CD14-positive monocyte (primary cell): ENCODE measurements around the gene GNAZ. TPM values are rescaled to one million over a fixed set of nuclear protein-coding genes. Genes with fewer than 3 reads are reported as not detected.

Experiments used
- DNase-seq, 3 donors: peaks; one replicate each; pipeline ENCODE4 v3.0.0-alpha.2; 2011 to 2022
- H2AFZ ChIP-seq: 2 replicates; pipeline ENCODE4 v1.6.0; 2012; ENCODE audit warnings: mild to moderate bottlenecking, low read depth, low read length, inconsistent platforms; ENCODE audit not compliant: insufficient read depth, poor library complexity, severe bottlenecking
- H3K27ac ChIP-seq, 2 donors: 1 replicate in 1 of 2; 2 replicates in 1 of 2; pipeline ENCODE4 v1.5.1; 2012 to 2013; ENCODE audit warnings: low read length in 2 of 2, control low read depth in 1 of 2, inconsistent platforms in 1 of 2, low read depth in 1 of 2, mild to moderate bottlenecking in 1 of 2
- H3K27me3 ChIP-seq, 2 donors: one replicate each; pipeline versions ENCODE4 v1.6.0 to v1.6.1; 2011 to 2013; ENCODE audit warnings: low read length in 2 of 2; ENCODE audit not compliant: control insufficient read depth in 2 of 2, insufficient read depth in 2 of 2
- H3K36me3 ChIP-seq, 2 donors: replicated peaks in 1 of 2; 1 replicate in 1 of 2; 2 replicates in 1 of 2; pipeline versions ENCODE4 v1.5.1 to v1.6.1; 2012 to 2013; ENCODE audit warnings: low read length in 2 of 2, control low read depth in 1 of 2, inconsistent platforms in 1 of 2, mild to moderate bottlenecking in 1 of 2; ENCODE audit not compliant: insufficient read depth in 2 of 2, control insufficient read depth in 1 of 2
- H3K4me1 ChIP-seq, 2 donors: 1 replicate in 1 of 2; 2 replicates in 1 of 2; pipeline versions ENCODE4 v1.5.1 to v1.6.1; 2012 to 2013; ENCODE audit warnings: low read length in 2 of 2, control low read depth in 1 of 2, inconsistent platforms in 1 of 2, mild to moderate bottlenecking in 1 of 2, moderate library complexity in 1 of 2; ENCODE audit not compliant: insufficient read depth in 2 of 2, control insufficient read depth in 1 of 2
- H3K4me2 ChIP-seq: replicated peaks from 2 replicates; pipeline ENCODE3; 2012; ENCODE audit warnings: low read length, moderate library complexity, mild to moderate bottlenecking; ENCODE audit not compliant: poor library complexity, severe bottlenecking; ENCODE audit errors: extremely low read depth
- H3K4me3 ChIP-seq, 3 experiments: fragments of 200-600 bp in 1 of 3; sonication (generic) in 1 of 3; replicated peaks in 1 of 3; 1 replicate in 2 of 3; 2 replicates in 1 of 3; pipeline ENCODE4 v1.5.1; 2011 to 2013; ENCODE audit warnings: low read length in 3 of 3, mild to moderate bottlenecking in 3 of 3, control low read depth in 2 of 3, low read depth in 2 of 3, inconsistent platforms in 1 of 3, moderate library complexity in 1 of 3
- H3K79me2 ChIP-seq: 2 replicates; pipeline ENCODE4 v1.6.0; 2012; ENCODE audit warnings: mild to moderate bottlenecking, control low read depth, inconsistent platforms, low read length, moderate library complexity; ENCODE audit not compliant: insufficient read depth
- H3K9ac ChIP-seq: 2 replicates; pipeline ENCODE4 v1.6.0; 2017; ENCODE audit warnings: low read length, mild to moderate bottlenecking; ENCODE audit not compliant: insufficient read depth, poor library complexity, severe bottlenecking
- H3K9me3 ChIP-seq, 2 donors: replicated peaks in 1 of 2; 1 replicate in 1 of 2; 2 replicates in 1 of 2; pipeline versions ENCODE4 v1.5.1 to v1.6.1; 2012 to 2013; ENCODE audit warnings: low read length in 2 of 2, control low read depth in 1 of 2; ENCODE audit not compliant: control insufficient read depth in 1 of 2, insufficient read depth in 1 of 2
- H4K20me1 ChIP-seq: 2 replicates; pipeline ENCODE4 v1.6.0; 2012; ENCODE audit warnings: mild to moderate bottlenecking, low read length, control low read depth, moderate library complexity; ENCODE audit not compliant: insufficient read depth
- H3K27ac Mint-ChIP-seq, 7 donors: one replicate each; pipeline ENCODE4 v1.8.0; 2020; ENCODE audit warnings: mild to moderate bottlenecking in 7 of 7, mixed read lengths in 7 of 7, moderate library complexity in 6 of 7, inconsistent platforms in 2 of 7
- H3K27me3 Mint-ChIP-seq, 3 donors: one replicate each; pipeline ENCODE4 v1.8.0; 2021 to 2022; ENCODE audit warnings: low read depth in 3 of 3, mild to moderate bottlenecking in 3 of 3, mixed read lengths in 3 of 3, moderate library complexity in 3 of 3, inconsistent platforms in 1 of 3
- H3K36me3 Mint-ChIP-seq, 2 donors: one replicate each; pipeline ENCODE4 v1.8.0; 2020; ENCODE audit warnings: mixed read lengths in 2 of 2, inconsistent platforms in 1 of 2, mild to moderate bottlenecking in 1 of 2
- H3K4me1 Mint-ChIP-seq: one replicate; pipeline ENCODE4 v1.8.0; 2020; ENCODE audit warnings: mild to moderate bottlenecking, mixed read lengths
- H3K4me3 Mint-ChIP-seq, 2 donors: one replicate each; pipeline ENCODE4 v1.8.0; 2020; ENCODE audit warnings: mild to moderate bottlenecking in 2 of 2, mixed read lengths in 2 of 2, moderate library complexity in 1 of 2
- H3K9me3 Mint-ChIP-seq, 7 donors: one replicate each; pipeline ENCODE4 v1.8.0; 2020 to 2022; ENCODE audit warnings: mixed read lengths in 7 of 7, mild to moderate bottlenecking in 6 of 7, moderate library complexity in 6 of 7, inconsistent platforms in 2 of 7
- WGBS: methylation state at CpG from one replicate; pipeline ENCODE4 v1.1.5; 2013; ENCODE audit warnings: missing lambda C conversion rate; ENCODE audit not compliant: insufficient coverage; 5-methylcytosine and 5-hydroxymethylcytosine counted together
- intact Hi-C, 2 donors: fragments of 100-400 bp; cut with micrococcal nuclease; formaldehyde crosslinking; loops; one replicate each; pipeline versions ENCODE4 v1.15.0 to v1.15.1; 2023
- polyA plus RNA-seq, 3 donors: library from polyadenylated mRNA; depleted of rRNA in 1 of 3; unstranded in 2 of 3; stranded (reverse) in 1 of 3; fragments of 300-500 nt in 2 of 3; fragments of >200 nt in 1 of 3; fragmentation: Illumina TruSeq in 2 of 3; gene quantifications; 1 replicate in 2 of 3; 2 replicates in 1 of 3; pipeline ENCODE4 v1.2.3, GENCODE V29; 2012 to 2021
- TF ChIP-seq, protein P1 (sequence below): fragments of 200-600 bp; IDR thresholded peaks from one replicate; pipeline ENCODE4 v1.8.0; 2022; ENCODE audit warnings: antibody characterized with exemption, mild to moderate bottlenecking

Gene GNAZ
- polyA plus RNA-seq, 3 donors, result 0.04 to 0.05 TPM; not detected in 1

DNA sequence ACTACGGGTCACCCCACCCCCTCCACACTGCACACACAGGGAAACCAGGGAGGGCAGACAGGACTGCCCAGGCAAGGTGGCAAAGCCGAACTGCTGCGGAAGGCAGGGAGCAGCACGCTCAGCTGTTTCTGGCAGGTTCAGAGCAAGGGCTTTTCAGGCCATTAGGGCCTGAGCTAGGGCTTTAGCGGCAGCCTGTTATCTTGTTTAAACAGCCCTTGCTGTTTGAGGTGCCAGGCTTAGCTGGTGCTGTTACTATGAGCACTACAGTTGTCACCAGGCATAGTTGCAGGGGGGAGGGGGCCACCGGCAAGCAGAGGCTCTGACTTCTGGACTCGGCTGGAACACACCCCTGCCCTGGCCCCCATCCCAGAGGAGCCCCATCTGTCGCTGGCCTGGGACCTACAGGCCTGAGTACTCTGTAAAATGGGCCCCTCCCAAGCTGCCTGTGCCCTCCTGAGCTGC is 36.6 kb downstream of the GNAZ start:
- 96% methylated on average over 7 of the region's 8 CpGs for WGBS
- no peak for DNase-seq
- no peak overlapping the region for H3K27ac Mint-ChIP-seq
- Histone ChIP-seq H3K9me3 (no peaks in the 10 kb centered on the region), H3K9ac (no peak overlapping the region), H4K20me1 (no peaks in the 10 kb centered on the region), H2AFZ (no peak overlapping the region), H3K4me3 (no peak overlapping the region), H3K27ac (no peak overlapping the region), H3K79me2 (no peaks in the 10 kb centered on the region), H3K27me3 (no peaks in the 10 kb centered on the region), H3K4me1 (no peaks in the 10 kb centered on the region), H3K4me2 (no peak overlapping the region), H3K36me3 (no peaks in the 10 kb centered on the region)
- H3K27me3 Mint-ChIP-seq, result peaks cover 0 to 3% (median 0%) of the 10 kb centered on the region in 3 donors
- H3K4me1 Mint-ChIP-seq, result no peaks in the 10 kb centered on the region
- H3K4me3 Mint-ChIP-seq, result no peak overlapping the region
- H3K9me3 Mint-ChIP-seq, result no peaks in the 10 kb centered on the region
- TF ChIP-seq, protein P1, sequence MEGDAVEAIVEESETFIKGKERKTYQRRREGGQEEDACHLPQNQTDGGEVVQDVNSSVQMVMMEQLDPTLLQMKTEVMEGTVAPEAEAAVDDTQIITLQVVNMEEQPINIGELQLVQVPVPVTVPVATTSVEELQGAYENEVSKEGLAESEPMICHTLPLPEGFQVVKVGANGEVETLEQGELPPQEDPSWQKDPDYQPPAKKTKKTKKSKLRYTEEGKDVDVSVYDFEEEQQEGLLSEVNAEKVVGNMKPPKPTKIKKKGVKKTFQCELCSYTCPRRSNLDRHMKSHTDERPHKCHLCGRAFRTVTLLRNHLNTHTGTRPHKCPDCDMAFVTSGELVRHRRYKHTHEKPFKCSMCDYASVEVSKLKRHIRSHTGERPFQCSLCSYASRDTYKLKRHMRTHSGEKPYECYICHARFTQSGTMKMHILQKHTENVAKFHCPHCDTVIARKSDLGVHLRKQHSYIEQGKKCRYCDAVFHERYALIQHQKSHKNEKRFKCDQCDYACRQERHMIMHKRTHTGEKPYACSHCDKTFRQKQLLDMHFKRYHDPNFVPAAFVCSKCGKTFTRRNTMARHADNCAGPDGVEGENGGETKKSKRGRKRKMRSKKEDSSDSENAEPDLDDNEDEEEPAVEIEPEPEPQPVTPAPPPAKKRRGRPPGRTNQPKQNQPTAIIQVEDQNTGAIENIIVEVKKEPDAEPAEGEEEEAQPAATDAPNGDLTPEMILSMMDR, result no peak
- H3K36me3 Mint-ChIP-seq, result no peaks in the 10 kb centered on the region
- intact Hi-C loops, result no loop called here

DNA sequence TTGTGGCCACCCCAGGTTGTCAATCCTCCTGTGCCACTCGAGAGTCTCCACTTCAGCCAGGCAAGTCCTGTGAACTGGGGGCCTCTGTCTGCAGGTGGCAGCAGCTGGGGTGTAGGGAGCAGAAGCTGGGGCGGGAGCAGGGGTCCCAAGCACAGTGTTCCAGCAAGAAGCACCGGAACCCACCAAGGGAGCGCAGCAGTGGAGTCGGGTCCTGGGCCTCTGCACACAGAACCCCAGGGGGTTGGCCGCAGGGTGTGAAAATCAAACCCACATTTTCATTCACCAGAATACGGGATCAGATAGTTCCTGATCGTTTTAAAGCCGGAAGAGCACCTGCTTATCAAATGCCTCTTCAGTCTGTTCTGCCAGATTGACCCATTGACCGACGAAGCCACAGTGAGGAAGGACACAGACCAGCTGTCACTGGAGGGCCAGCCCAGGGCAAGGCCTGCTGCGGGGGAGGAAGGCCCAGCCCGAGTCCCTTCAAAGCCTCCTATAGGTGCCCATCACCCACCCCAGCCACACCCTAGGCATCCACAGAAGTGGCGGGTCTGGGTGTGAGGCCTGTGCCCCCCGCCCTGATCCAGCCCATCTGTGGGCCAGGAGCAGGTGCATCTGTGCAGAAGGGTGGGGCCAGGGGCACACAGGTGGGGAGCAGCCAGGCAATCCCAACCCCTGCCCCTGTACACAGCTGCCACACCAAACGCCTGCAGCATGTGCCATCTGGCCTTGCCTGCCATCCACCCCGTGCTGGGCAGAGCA is 37.3 kb downstream of the GNAZ start:
- no peaks in the 10 kb centered on the region for H3K4me1 Mint-ChIP-seq
- H3K4me3 Mint-ChIP-seq, result no peak overlapping the region
- no peak overlapping the region for H3K27ac Mint-ChIP-seq
- H4K20me1 ChIP-seq, result no peaks in the 10 kb centered on the region
- no peak overlapping the region for H3K9ac ChIP-seq
- no peaks in the 10 kb centered on the region for H3K36me3 ChIP-seq
- no peak overlapping the region for H3K27ac ChIP-seq
- 98% methylated on average over 16 of the region's 17 CpGs for WGBS
- intact Hi-C loops, result no loop called here
- H3K27me3 Mint-ChIP-seq, result peaks cover 0 to 3% (median 0%) of the 10 kb centered on the region in 3 donors
- TF ChIP-seq, protein P1, result no peak
- no peaks in the 10 kb centered on the region for H3K9me3 ChIP-seq
- no peak for DNase-seq
- H3K27me3 ChIP-seq, result no peaks in the 10 kb centered on the region
- no peaks in the 10 kb centered on the region for H3K9me3 Mint-ChIP-seq
- no peak overlapping the region for H3K4me3 ChIP-seq
- H2AFZ ChIP-seq, result no peak overlapping the region
- H3K36me3 Mint-ChIP-seq, result no peaks in the 10 kb centered on the region
- no peaks in the 10 kb centered on the region for H3K79me2 ChIP-seq
- H3K4me1 ChIP-seq, result no peaks in the 10 kb centered on the region
- no peak overlapping the region for H3K4me2 ChIP-seq
